ENCODE measurements around the gene RABEPK. TPM values are rescaled to one million over a fixed set of nuclear protein-coding genes. Genes with fewer than 3 reads are reported as not detected.
"Not testable (repeated sequence)": the region's sequence is repeated elsewhere in the genome, so short reads cannot be mapped to it uniquely, and the experiment has no call there.

The RABEPK gene
- total and polyA plus RNA-seq, 12 donors: 6.5 to 24.3 (median 10.2) TPM

- no peak overlapping the region for H3K4me3 ChIP-seq
- no peaks in the 10 kb centered on the region for H3K27me3 ChIP-seq
- 75 to 97% methylated on average over 3 of the region's 3 CpGs for WGBS, 2 donors
- peaks cover 0 to 11% (median 7%) of the 10 kb centered on the region in 9 donors for H3K4me1 ChIP-seq
- TF ChIP-seq CTCF (IDR thresholded peaks at IDR 0.05): no peak
- ATAC-seq (no peak), DNase-seq (no peak)
- H3K27ac ChIP-seq: no peak overlapping the region
- no peaks in the 10 kb centered on the region for H3K9me3 ChIP-seq
- intact Hi-C loops (cut with DNase I): loop anchor here in 1 of 10 donors (5.0 kb wide), 1 partner anchor 38 kb away; the partner anchor contains the start of gene HSPA5
- H3K36me3 ChIP-seq: peaks cover 0 to 68% (median 23%) of the 10 kb centered on the region in 9 donors
Measured at GRCh38 chr9:125204477-125204876, 4.1 kb downstream of the RABEPK start.

DNA sequence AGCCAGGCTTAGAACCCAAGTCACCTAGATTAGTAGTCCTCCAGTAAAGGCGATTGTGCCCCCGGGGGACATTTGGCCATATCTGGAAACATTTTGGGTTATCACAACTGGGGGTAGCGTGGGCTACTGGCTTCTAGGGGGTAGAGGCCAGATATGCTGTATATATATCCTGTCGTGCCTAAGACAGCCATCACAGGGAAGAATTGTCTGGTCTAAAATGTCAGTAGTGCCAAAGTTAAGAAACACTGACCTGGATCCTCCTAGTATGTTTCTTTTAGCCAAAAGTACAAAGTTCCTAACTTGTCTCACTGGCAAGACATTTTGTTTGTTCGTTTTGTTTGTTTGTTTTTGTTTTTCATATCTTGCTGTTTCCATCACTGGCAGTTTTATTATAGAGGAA, 13.8 kb downstream of the RABEPK start:
- Histone ChIP-seq H3K36me3 (peaks cover 0 to 84% (median 13%) of the 10 kb centered on the region in 9 donors), H3K4me3 (no peak overlapping the region), H3K27me3 (no peaks in the 10 kb centered on the region), H3K4me1 (no peaks in the 10 kb centered on the region), H3K9me3 (no peaks in the 10 kb centered on the region), H3K27ac (no peak overlapping the region)
- no peak for TF ChIP-seq CTCF (IDR thresholded peaks at IDR 0.05)
- ATAC-seq: no peak
- intact Hi-C loops (cut with DNase I): no loop called here
- no peak for DNase-seq
- WGBS, 2 donors: 88 to 91% methylated on average over 5 of the region's 5 CpGs

DNA sequence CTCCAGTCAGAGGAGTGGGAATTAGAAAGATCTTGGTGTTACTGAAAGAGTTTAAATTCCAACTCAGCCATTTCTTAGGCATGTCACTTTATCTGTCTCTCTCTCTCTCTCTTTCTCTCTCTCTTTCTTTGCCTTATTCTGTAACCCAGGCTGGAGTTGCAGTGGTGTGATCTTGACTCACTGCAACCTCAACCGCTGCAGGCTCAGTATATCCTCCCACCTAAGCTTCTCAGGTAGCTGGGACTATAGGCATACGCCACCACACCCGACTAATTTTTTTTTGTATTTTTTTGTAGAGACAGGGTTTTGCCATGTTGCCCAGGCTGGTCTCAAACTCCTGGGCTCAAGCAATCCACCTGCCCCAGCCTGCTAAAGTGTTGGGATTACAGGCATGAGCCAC, 18.3 kb downstream of the RABEPK start:
- ATAC-seq (no peak), DNase-seq (no peak)
- Histone ChIP-seq H3K27me3 (no peaks in the 10 kb centered on the region), H3K27ac (no peak overlapping the region), H3K9me3 (no peaks in the 10 kb centered on the region), H3K36me3 (peaks cover 0 to 79% (median 18%) of the 10 kb centered on the region in 9 donors), H3K4me3 (no peak overlapping the region), H3K4me1 (no peaks in the 10 kb centered on the region)
- intact Hi-C loops (cut with DNase I): no loop called here
- WGBS, 2 donors: 99% methylated on average over 3 of the region's 3 CpGs
- no peak for TF ChIP-seq CTCF (IDR thresholded peaks at IDR 0.05)

DNA sequence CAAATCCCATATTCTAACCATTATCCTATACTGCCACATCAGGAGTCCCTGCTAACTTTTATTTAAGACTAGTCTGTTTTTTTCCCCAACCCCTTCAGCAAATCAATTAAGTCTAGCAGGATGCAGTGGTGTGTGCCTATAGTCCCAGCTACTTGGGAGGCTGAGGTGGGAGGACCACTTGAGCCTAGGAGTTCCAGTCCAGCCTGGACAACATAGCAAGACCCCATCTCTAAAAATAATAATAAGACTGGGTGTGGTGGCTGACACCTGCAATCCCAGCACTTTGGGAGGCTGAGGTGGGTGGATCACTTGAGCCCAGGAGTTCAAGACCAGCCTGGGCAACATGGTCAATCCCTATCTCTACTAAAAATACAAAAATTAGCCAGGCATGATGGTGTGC, 24.5 kb downstream of the RABEPK start:
- ATAC-seq: not testable (repeated sequence)

GRCh38 chr9:125227761-125228160, 27.4 kb downstream of the RABEPK start:
- ATAC-seq: peak in 1 of 8 donors; percentile 53
- H3K27ac ChIP-seq: no peak overlapping the region
- no peaks in the 10 kb centered on the region for H3K9me3 ChIP-seq
- no peak for DNase-seq
- intact Hi-C loops (cut with DNase I): no loop called here
- no peak overlapping the region for H3K4me3 ChIP-seq
- H3K27me3 ChIP-seq: no peaks in the 10 kb centered on the region
- no peaks in the 10 kb centered on the region for H3K4me1 ChIP-seq
- TF ChIP-seq CTCF (IDR thresholded peaks at IDR 0.05): no peak
- H3K36me3 ChIP-seq: peaks cover 0 to 93% (median 12%) of the 10 kb centered on the region in 9 donors
- WGBS, 2 donors: 77 to 80% methylated on average over 6 of the region's 6 CpGs

More for the DNA sequence above, 24.5 kb downstream of the RABEPK start:
- intact Hi-C loops (cut with DNase I); H3K9me3 ChIP-seq; H3K4me3 ChIP-seq; H3K4me1 ChIP-seq; H3K27me3 ChIP-seq; DNase-seq; H3K27ac ChIP-seq: not testable (repeated sequence)
- H3K36me3 ChIP-seq: peaks cover 0 to 95% (median 18%) of the 10 kb centered on the region in 9 donors
